H1 (cell line): ENCODE measurements around the gene PHF10. TPM values are rescaled to one million over a fixed set of nuclear protein-coding genes. Genes with fewer than 3 reads are reported as not detected.

Source experiments
- GABPA ChIP-seq: IDR thresholded peaks from 2 replicates; pipeline ENCODE4 v1.6.1; 2011; ENCODE audit warnings: mild to moderate bottlenecking, low read length, moderate library complexity, borderline replicate concordance; ENCODE audit not compliant: insufficient read depth
- RAD21 ChIP-seq, 2 experiments: IDR thresholded peaks in 1 of 2; conservative IDR thresholded peaks in 1 of 2; 2 replicates each; pipeline ENCODE4 v1.6.1; 2011; ENCODE audit warnings: low read depth in 2 of 2, low read length in 2 of 2, improper control_type of control experiment in 1 of 2, inconsistent platforms in 1 of 2, mild to moderate bottlenecking in 1 of 2, moderate library complexity in 1 of 2
- RXRA ChIP-seq: IDR thresholded peaks from 2 replicates; pipeline ENCODE4 v1.6.1; 2011; ENCODE audit warnings: low read depth, mild to moderate bottlenecking, low read length, moderate library complexity; ENCODE audit not compliant: insufficient read depth
- SAP30 ChIP-seq: fragments of 300-600 bp; sonication (generic); IDR thresholded peaks from 2 replicates; pipeline ENCODE4 v1.7.1; 2012; ENCODE audit warnings: low read length, moderate library complexity, mild to moderate bottlenecking, inconsistent platforms; ENCODE audit not compliant: insufficient read depth, insufficient replicate concordance
- polyA plus RNA-seq, 7 experiments: library from polyadenylated mRNA; depleted of rRNA in 3 of 7; stranded (reverse) in 5 of 7; unstranded in 2 of 7; fragments of >200 nt in 5 of 7; fragments of 200-250 nt in 2 of 7; gene quantifications; 1 replicate in 5 of 7; 2 replicates in 1 of 7; 4 replicates in 1 of 7; pipeline versions ENCODE4 v1.2.1 to v1.2.3, GENCODE V29; 2011 to 2013; ENCODE audit warnings: missing spikeins in 2 of 7, mixed read lengths in 2 of 7
- total RNA-seq: library from RNA; stranded (reverse); fragmentation: NEBNext Ultra II Directional; extraction: Animal tissue kit (Norgen Biotek cat#: 25700); gene quantifications from 2 replicates; pipeline ENCODE4 v1.2.1, GENCODE V29; 2021

Gene PHF10
- total and polyA plus RNA-seq, 2 of the 8 experiments (the other 6 are each of a cell fraction or from before 2014, with no cell fraction given), result 15.6 to 51.1 TPM

DNA sequence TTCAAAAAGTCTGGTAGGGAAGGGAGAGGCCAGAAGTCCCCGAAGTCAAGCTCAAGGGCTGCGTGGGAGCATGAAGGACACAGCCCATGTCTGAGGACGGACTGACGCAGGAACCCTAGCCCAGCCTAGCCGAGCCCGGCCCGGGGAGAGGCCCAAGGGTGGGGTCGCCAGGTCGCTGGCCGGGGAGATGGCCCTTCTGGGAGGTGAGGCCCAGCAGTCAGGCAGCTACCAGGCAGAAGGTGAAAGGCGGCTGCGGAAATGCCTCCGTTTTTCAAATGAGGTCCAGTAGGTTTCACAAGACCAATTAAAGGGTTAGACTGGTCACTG lies 67.1 kb downstream of the PHF10 start (continued):
- TF ChIP-seq RAD21 (IDR thresholded peaks at IDR 0.05 in 1 of 2, conservative IDR thresholded peaks at IDR 0.05 in 1 of 2; ENCODE audit: low read depth in 2 of 2, low read length in 2 of 2), result no peak
- no peak for TF ChIP-seq SAP30
- no peak for TF ChIP-seq RXRA
- no peak for TF ChIP-seq GABPA
- TF ChIP-seq, all 59 proteins: peak for 0
